Measurements from ENCODE around the gene ANXA8L1.
"Not testable (repeated sequence)": the region's sequence is repeated elsewhere in the genome, so short reads cannot be mapped to it uniquely, and the experiment has no call there.

DNA sequence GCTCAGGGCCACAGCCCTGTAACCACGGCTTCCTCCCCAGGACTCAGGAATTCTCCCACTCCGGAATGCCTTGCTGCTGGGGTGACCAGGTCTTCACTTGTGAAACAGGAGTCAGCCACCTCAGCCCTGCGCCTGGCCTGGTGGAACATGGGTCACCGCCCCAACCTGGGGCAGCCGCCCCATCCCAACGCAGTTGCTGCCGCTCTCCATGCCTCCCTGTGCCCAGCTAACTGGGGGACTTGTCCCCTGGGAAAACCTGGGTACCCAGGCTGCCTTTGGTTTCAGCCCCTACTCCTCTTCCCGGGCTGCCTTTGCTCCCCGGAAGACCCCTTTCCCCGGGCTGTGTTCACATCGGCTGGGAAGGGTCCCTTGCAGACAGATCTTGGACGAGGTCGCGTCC lies 22.2 kb downstream of the ANXA8L1 start:
- TF ChIP-seq, protein P1, sequence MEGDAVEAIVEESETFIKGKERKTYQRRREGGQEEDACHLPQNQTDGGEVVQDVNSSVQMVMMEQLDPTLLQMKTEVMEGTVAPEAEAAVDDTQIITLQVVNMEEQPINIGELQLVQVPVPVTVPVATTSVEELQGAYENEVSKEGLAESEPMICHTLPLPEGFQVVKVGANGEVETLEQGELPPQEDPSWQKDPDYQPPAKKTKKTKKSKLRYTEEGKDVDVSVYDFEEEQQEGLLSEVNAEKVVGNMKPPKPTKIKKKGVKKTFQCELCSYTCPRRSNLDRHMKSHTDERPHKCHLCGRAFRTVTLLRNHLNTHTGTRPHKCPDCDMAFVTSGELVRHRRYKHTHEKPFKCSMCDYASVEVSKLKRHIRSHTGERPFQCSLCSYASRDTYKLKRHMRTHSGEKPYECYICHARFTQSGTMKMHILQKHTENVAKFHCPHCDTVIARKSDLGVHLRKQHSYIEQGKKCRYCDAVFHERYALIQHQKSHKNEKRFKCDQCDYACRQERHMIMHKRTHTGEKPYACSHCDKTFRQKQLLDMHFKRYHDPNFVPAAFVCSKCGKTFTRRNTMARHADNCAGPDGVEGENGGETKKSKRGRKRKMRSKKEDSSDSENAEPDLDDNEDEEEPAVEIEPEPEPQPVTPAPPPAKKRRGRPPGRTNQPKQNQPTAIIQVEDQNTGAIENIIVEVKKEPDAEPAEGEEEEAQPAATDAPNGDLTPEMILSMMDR (IDR thresholded peaks at IDR 0.05): not testable (repeated sequence)
- not testable (repeated sequence) for TF ChIP-seq POLR2A (IDR thresholded peaks at IDR 0.05); POLR2AphosphoS5 (IDR thresholded peaks at IDR 0.05; ENCODE audit: insufficient read depth in 1 of 2, low read depth in 1 of 2)
